ENCODE data around the gene MMP27.

- no peak for TF ChIP-seq CTCF (conservative IDR thresholded peaks at IDR 0.05)
- no peak for TF ChIP-seq EZH2 (IDR thresholded peaks at IDR 0.05; ENCODE audit: low read depth)
These were observed 19.8 kb downstream of the MMP27 start for GRCh38 chr11:102685754-102686153.
